Lung (tissue), 12 donors: ENCODE measurements around the gene CEP164. TPM values are rescaled to one million over a fixed set of nuclear protein-coding genes. Genes with fewer than 3 reads are reported as not detected.

ENCODE experiments used
- ATAC-seq: fragments of 200-7000 bp; cut with Tn5 transposase; one replicate; pipeline ENCODE4 v1.9.1; 2020; ENCODE audit warnings: moderate number of reproducible peaks; ENCODE audit not compliant: insufficient read depth, low FRiP score
- DNase-seq, 3 donors: peaks; one replicate each; pipeline ENCODE4 v3.0.0-alpha.2; 2013 to 2017
- H3K27ac ChIP-seq, 2 donors: one replicate each; pipeline ENCODE4 v1.5.1; 2013; ENCODE audit warnings: mild to moderate bottlenecking in 2 of 2, moderate library complexity in 2 of 2, control low read depth in 1 of 2, inconsistent platforms in 1 of 2, low read depth in 1 of 2, low read length in 1 of 2
- H3K27me3 ChIP-seq, 3 donors: one replicate each; pipeline ENCODE4 v1.5.1; 2013; ENCODE audit warnings: low read length in 2 of 3; ENCODE audit not compliant: control insufficient read depth in 3 of 3, insufficient read depth in 3 of 3
- H3K36me3 ChIP-seq, 4 donors: one replicate each; pipeline ENCODE4 v1.5.1; 2013; ENCODE audit warnings: low read length in 4 of 4, mild to moderate bottlenecking in 1 of 4, moderate library complexity in 1 of 4; ENCODE audit not compliant: control insufficient read depth in 4 of 4, insufficient read depth in 4 of 4
- H3K4me1 ChIP-seq, 5 donors: one replicate each; pipeline ENCODE4 v1.5.1; 2013; ENCODE audit warnings: low read length in 5 of 5, mild to moderate bottlenecking in 2 of 5, moderate library complexity in 1 of 5; ENCODE audit not compliant: control insufficient read depth in 5 of 5, insufficient read depth in 5 of 5
- H3K4me3 ChIP-seq: one replicate; pipeline ENCODE4 v1.5.1; 2013; ENCODE audit warnings: mild to moderate bottlenecking, control low read depth, moderate library complexity
- H3K9ac ChIP-seq, 2 donors: one replicate each; pipeline ENCODE4 v1.5.1; 2013; ENCODE audit warnings: low read length in 2 of 2, control low read depth in 1 of 2; ENCODE audit not compliant: insufficient read depth in 1 of 2
- H3K9me3 ChIP-seq, 4 donors: one replicate each; pipeline ENCODE4 v1.5.1; 2013; ENCODE audit warnings: low read length in 3 of 4, mild to moderate bottlenecking in 1 of 4, moderate library complexity in 1 of 4; ENCODE audit not compliant: control insufficient read depth in 4 of 4, insufficient read depth in 3 of 4
- CTCF ChIP-seq: IDR thresholded peaks from 2 replicates; pipeline ENCODE4 v1.5.1; 2012; ENCODE audit warnings: mild to moderate bottlenecking; ENCODE audit errors: control extremely low read depth, extremely low read depth
- WGBS, 2 donors: extraction: QIAGEN DNeasy Blood & Tissue Kit; methylation state at CpG; one replicate each; pipeline ENCODE4 v1.1.7; 2013; 5-methylcytosine and 5-hydroxymethylcytosine counted together
- polyA plus RNA-seq, 2 donors: library from polyadenylated mRNA; stranded (reverse); fragments of 200-250 nt; gene quantifications; one replicate each; pipeline ENCODE4 v1.2.1, GENCODE V29; 2013
- total RNA-seq, 2 donors: library from RNA; depleted of rRNA in 1 of 2; stranded (reverse); fragments of >200 nt in 1 of 2; gene quantifications; one replicate each; pipeline ENCODE4 v1.2.1, GENCODE V29; 2014 to 2021
- donor health status: control.
- donor health status: control.
- donor health status: Bipolar disorder and iron deficiency.
- donor health status: healthy.
- donor health status: DM: yes; HTN: yes; CAD: no.

The CEP164 gene
- total and polyA plus RNA-seq, 4 donors = 12.0 to 36.1 (median 26.7) TPM

DNA sequence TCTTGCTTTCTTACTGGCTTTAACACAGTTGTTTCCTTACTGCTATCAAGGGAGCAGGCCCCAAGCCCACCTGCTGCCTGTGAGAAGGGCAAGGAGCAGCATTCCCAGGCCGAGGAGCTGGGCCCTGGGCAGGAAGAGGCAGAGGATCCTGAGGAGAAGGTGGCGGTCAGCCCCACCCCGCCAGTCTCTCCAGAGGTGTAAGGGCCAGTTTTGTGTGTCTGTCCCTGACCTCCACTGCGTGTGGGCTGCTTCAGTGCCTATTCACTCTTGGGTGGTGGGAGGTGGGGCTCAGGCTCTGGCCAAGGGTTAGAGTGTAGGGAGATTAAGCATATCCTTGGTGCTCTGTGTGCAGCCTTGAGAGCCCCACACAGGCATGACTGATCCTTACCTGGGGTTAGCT is 55.1 kb downstream of the CEP164 start:
- WGBS, 2 donors = 94 to 100% methylated on average over 4 of the region's 4 CpGs
- Histone ChIP-seq H3K27ac (no peak overlapping the region), H3K4me1 (no peaks in the 10 kb centered on the region), H3K27me3 (no peaks in the 10 kb centered on the region), H3K9ac (no peak overlapping the region), H3K9me3 (no peaks in the 10 kb centered on the region), H3K4me3 (no peak overlapping the region), H3K36me3 (peaks cover under 1 to 45% (median 28%) of the 10 kb centered on the region in 4 donors)
- no peak for ATAC-seq
- no peak for DNase-seq
- no peak for TF ChIP-seq CTCF

DNA sequence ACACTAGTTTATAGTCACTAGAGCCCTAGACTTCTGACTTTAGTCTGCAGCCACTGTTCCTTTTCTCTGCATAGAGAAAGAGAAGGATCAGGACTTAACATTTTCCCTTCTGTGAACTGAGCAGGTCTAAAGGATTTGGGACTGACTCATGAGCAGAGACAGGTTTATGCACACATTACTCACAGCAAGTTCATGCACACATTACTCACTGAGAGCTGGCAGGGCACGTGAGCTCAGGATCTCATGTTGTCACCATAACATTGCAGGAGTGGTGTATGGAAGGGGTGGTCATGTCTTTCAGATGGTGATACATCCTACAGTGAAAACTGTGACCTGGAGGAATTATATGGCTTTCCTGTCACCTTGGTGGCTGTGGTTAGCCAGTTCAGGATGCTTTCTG is 56.4 kb downstream of the CEP164 start:
- no peaks in the 10 kb centered on the region for H3K4me1 ChIP-seq
- H3K9ac ChIP-seq = no peak overlapping the region
- H3K27me3 ChIP-seq = no peaks in the 10 kb centered on the region
- WGBS, 2 donors = 91 to 93% methylated on average over 1 of the region's 1 CpG
- no peak for ATAC-seq
- H3K27ac ChIP-seq = no peak overlapping the region
- H3K36me3 ChIP-seq = peaks cover 2 to 48% (median 29%) of the 10 kb centered on the region in 4 donors
- H3K9me3 ChIP-seq = no peaks in the 10 kb centered on the region
- H3K4me3 ChIP-seq = no peak overlapping the region
- no peak for DNase-seq
- no peak for TF ChIP-seq CTCF

- no peaks in the 10 kb centered on the region for H3K4me1 ChIP-seq
- WGBS, 2 donors = 96 to 97% methylated on average over 3 of the region's 3 CpGs
- ATAC-seq (no peak), DNase-seq (no peak)
- peaks cover 2 to 46% (median 32%) of the 10 kb centered on the region in 4 donors for H3K36me3 ChIP-seq
- H3K9ac ChIP-seq = no peak overlapping the region
- H3K4me3 ChIP-seq = no peak overlapping the region
- H3K9me3 ChIP-seq = no peaks in the 10 kb centered on the region
- H3K27me3 ChIP-seq = no peaks in the 10 kb centered on the region
- H3K27ac ChIP-seq = no peak overlapping the region
- no peak for TF ChIP-seq CTCF
These were observed 57.8 kb downstream of the CEP164 start for GRCh38 chr11:117385471-117385870.

DNA sequence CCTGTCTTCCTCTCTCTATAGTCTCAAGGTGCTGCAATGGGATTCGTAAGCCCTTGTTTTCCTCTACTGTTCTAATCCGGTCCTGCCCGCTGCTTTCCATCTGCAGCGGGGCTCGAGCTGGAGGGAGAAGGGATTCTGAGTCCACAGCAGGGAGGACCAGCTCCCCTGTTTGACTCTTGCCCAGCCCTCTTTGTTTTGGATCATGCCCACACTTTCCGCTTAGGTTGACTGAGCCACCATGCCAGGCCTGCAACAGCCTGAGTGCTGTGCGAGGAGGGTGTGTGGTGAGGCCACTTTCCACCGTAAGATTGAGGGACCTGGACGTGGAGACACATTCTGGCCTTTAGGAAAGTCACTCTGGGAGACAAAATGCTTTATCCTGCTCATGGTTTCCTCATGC is 58.3 kb downstream of the CEP164 start:
- no peak overlapping the region for H3K27ac ChIP-seq
- peaks cover 2 to 46% (median 32%) of the 10 kb centered on the region in 4 donors for H3K36me3 ChIP-seq
- DNase-seq (no peak), ATAC-seq (no peak)
- H3K9me3 ChIP-seq = peaks cover 0 to 2% (median 0%) of the 10 kb centered on the region in 4 donors
- no peak for TF ChIP-seq CTCF
- H3K4me1 ChIP-seq = no peaks in the 10 kb centered on the region
- no peaks in the 10 kb centered on the region for H3K27me3 ChIP-seq
- no peak overlapping the region for H3K4me3 ChIP-seq
- H3K9ac ChIP-seq = no peak overlapping the region
- WGBS, 2 donors = 95 to 97% methylated on average over 9 of the region's 9 CpGs
